Body of pancreas (tissue), 4 donors: ENCODE data around the gene NFIA.

Experiments used
- POLR2A ChIP-seq, 3 donors: fragments of 450-650 bp; IDR thresholded peaks; one replicate each; pipeline ENCODE4 v1.6.1; 2016; ENCODE audit warnings: antibody characterized with exemption in 3 of 3, mild to moderate bottlenecking in 2 of 3
- TF ChIP-seq, protein P1 (sequence below), 7 experiments: fragments of 450-650 bp in 4 of 7; fragments of 200-600 bp in 3 of 7; sonication (generic) in 3 of 7; IDR thresholded peaks; one replicate each; pipeline ENCODE4 v1.5.1; 2016 to 2019; ENCODE audit warnings: antibody characterized with exemption in 7 of 7

DNA sequence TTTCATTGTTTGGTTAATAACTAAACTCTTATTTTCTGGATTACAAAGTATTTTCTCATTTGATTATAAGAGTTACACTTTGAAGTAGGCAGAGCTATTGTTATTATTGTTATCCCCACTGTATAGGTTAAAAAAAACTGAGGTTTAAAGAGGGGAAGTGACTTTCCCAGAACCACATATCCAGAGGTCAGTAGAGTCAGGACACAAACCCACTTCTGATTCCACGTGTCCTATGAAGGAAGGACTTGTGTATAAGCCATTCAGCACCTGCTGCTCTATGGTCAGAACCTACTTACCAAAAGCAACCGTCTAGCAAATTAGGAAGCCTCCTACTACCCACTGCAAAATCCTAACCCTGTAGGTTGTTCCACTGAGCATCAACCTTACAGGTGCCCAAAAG, 351.3 kb downstream of the NFIA start:
- TF ChIP-seq, protein P1, sequence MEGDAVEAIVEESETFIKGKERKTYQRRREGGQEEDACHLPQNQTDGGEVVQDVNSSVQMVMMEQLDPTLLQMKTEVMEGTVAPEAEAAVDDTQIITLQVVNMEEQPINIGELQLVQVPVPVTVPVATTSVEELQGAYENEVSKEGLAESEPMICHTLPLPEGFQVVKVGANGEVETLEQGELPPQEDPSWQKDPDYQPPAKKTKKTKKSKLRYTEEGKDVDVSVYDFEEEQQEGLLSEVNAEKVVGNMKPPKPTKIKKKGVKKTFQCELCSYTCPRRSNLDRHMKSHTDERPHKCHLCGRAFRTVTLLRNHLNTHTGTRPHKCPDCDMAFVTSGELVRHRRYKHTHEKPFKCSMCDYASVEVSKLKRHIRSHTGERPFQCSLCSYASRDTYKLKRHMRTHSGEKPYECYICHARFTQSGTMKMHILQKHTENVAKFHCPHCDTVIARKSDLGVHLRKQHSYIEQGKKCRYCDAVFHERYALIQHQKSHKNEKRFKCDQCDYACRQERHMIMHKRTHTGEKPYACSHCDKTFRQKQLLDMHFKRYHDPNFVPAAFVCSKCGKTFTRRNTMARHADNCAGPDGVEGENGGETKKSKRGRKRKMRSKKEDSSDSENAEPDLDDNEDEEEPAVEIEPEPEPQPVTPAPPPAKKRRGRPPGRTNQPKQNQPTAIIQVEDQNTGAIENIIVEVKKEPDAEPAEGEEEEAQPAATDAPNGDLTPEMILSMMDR (IDR thresholded peaks at IDR 0.05) = no peak
- no peak for TF ChIP-seq POLR2A (IDR thresholded peaks at IDR 0.05)
